Uterus (tissue), 4 donors: ENCODE measurements around the gene CDADC1. TPM values are rescaled to one million over a fixed set of nuclear protein-coding genes. Genes with fewer than 3 reads are reported as not detected.
A peak's percentile ranks its signal among the peaks of the same experiment; 100 is the strongest.

ENCODE experiments used
- DNase-seq, 2 donors: peaks; one replicate each; pipeline ENCODE4 v3.0.0-alpha.2; 2019 to 2020
- H3K27ac ChIP-seq, 2 donors: fragments of 200-600 bp; sonication (generic); 1 replicate in 1 of 2; 2 replicates in 1 of 2; pipeline ENCODE4 v1.5.1; 2016 to 2018
- H3K27me3 ChIP-seq, 2 donors: fragments of 200-600 bp; sonication (generic); one replicate each; pipeline ENCODE4 v1.5.1; 2018 to 2019; ENCODE audit warnings: control low read depth in 1 of 2
- H3K36me3 ChIP-seq, 2 donors: fragments of 200-600 bp; sonication (generic); one replicate each; pipeline ENCODE4 v1.5.1; 2019; ENCODE audit warnings: control low read depth in 1 of 2
- H3K4me1 ChIP-seq, 2 donors: fragments of 200-600 bp; sonication (generic); one replicate each; pipeline ENCODE4 v1.5.1; 2018 to 2019; ENCODE audit warnings: control low read depth in 1 of 2
- H3K4me3 ChIP-seq, 2 donors: fragments of 200-600 bp; sonication (generic); 1 replicate in 1 of 2; 2 replicates in 1 of 2; pipeline ENCODE4 v1.5.1; 2018 to 2019; ENCODE audit warnings: mild to moderate bottlenecking in 1 of 2
- H3K9me3 ChIP-seq, 2 donors: fragments of 200-600 bp; sonication (generic); one replicate each; pipeline ENCODE4 v1.5.1; 2019; ENCODE audit warnings: control low read depth in 1 of 2
- POLR2A ChIP-seq, 2 donors: fragments of 450-650 bp; IDR thresholded peaks; one replicate each; pipeline ENCODE4 v1.6.1; 2016; ENCODE audit warnings: antibody characterized with exemption in 2 of 2, mild to moderate bottlenecking in 1 of 2, moderate library complexity in 1 of 2
- intact Hi-C: fragments of 100-400 bp; cut with DNase I; formaldehyde crosslinking; loops from one replicate; pipeline ENCODE4 v1.15.1; 2023; ENCODE audit warnings: low total_unique reads
- total RNA-seq, 4 donors: library from RNA; depleted of rRNA in 3 of 4; stranded (reverse); fragments of >200 nt in 3 of 4; gene quantifications; one replicate each; pipeline versions ENCODE4 v1.1.0 to v1.2.4, GENCODE V29; 2014 to 2023
- TF ChIP-seq, protein P1 (sequence below), 4 experiments: fragments of 200-600 bp in 2 of 4; fragments of 450-650 bp in 2 of 4; sonication (generic) in 2 of 4; IDR thresholded peaks; one replicate each; pipeline ENCODE4 v1.5.1; 2016 to 2019; ENCODE audit warnings: antibody characterized with exemption in 4 of 4, mild to moderate bottlenecking in 2 of 4, moderate library complexity in 1 of 4
- donor health status: DM: yes; HTN: yes; CAD: no.

Gene CDADC1
- total RNA-seq = 10 to 100 TPM in 2 of 4 donors, 1 to 10 TPM in 2; 1.8 to 76.5 (median 10.9) TPM

DNA sequence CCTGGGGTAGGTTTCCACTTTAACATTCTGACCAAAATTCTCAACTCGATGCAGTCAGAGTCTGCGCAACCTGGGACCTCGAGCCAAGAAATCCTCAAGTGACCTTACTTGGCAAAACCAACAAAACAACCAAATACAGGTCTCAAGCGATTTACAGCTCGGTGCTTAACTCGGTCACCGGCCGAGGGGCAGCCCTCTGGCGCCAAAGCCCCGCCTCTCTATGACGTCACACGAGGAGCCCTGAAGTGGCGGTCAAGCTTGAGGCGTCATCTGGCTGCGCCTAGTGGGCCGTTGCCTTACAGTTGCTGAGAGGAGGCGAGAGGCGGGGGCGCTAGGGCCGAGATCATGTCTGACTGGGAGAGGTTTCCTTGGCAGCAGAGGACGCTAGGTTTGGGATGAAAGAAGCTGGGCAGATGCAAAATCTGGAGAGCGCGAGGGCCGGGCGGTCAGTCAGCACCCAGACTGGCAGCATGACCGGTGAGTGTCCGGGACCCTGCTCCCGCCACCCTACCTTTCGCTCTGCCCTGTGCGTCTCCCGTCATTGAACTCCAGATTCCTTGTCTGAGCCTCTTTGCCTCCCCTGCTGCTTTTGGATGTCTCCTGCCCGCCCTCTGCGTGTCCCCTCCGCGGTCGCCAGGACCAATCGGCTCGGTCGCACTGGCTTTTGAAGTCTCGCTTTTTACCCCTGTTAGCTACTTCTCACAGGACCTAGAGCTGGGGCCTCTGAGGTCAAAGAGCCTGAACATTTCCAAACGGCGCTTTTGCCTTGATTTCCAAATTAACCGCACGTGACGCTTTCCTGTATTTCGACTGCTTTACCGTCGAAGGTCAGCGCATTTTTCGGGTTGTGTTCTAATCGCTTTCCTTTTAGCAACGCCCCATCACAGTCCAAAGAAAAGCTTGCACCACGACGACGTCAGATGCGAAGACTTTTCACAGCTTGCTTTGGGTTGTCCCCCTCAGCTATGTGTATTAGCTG, at the start of gene CDADC1:
Gene CDADC1 (plus strand): TSS at position 283 of the 979 bp plus-strand sequence. CDS start 113 bp downstream, at position 396.
- H3K4me1 ChIP-seq = peaks cover 0 to 9% of the 10 kb centered on the region in 2 donors
- DNase-seq = peak; percentile 98

DNA sequence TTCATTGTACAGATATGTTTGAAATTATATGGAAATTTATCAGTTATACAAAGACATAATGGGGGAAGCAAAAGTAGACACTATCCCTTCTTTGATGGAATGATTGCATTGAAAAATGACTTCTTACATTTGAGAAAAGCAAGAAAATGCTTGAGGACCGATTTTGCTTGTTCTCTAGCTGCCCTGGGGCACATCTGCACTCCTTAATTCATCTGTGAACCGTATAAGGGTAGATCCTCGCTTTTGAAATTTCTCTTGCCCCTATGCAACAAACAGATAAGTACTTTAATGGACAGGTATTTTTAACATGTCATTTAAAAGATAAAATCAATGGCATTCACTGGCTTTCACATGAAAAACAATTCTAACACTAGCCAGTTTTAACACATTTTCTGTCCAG, 41.1 kb upstream of the CDADC1 start:
- DNase-seq = no peak
- H3K9me3 ChIP-seq = no peaks in the 10 kb centered on the region
- H3K36me3 ChIP-seq = no peaks in the 10 kb centered on the region
- no peak for TF ChIP-seq POLR2A (IDR thresholded peaks at IDR 0.05)
- TF ChIP-seq, protein P1, sequence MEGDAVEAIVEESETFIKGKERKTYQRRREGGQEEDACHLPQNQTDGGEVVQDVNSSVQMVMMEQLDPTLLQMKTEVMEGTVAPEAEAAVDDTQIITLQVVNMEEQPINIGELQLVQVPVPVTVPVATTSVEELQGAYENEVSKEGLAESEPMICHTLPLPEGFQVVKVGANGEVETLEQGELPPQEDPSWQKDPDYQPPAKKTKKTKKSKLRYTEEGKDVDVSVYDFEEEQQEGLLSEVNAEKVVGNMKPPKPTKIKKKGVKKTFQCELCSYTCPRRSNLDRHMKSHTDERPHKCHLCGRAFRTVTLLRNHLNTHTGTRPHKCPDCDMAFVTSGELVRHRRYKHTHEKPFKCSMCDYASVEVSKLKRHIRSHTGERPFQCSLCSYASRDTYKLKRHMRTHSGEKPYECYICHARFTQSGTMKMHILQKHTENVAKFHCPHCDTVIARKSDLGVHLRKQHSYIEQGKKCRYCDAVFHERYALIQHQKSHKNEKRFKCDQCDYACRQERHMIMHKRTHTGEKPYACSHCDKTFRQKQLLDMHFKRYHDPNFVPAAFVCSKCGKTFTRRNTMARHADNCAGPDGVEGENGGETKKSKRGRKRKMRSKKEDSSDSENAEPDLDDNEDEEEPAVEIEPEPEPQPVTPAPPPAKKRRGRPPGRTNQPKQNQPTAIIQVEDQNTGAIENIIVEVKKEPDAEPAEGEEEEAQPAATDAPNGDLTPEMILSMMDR (IDR thresholded peaks at IDR 0.05) = no peak
- no peak overlapping the region for H3K4me3 ChIP-seq
- H3K4me1 ChIP-seq = no peaks in the 10 kb centered on the region
- no peaks in the 10 kb centered on the region for H3K27me3 ChIP-seq
- intact Hi-C loops = no loop called here
- H3K27ac ChIP-seq = no peak overlapping the region

More for the DNA sequence above, at the start of gene CDADC1:
- H3K27me3 ChIP-seq = no peaks in the 10 kb centered on the region
- intact Hi-C loops = no loop called here
- H3K36me3 ChIP-seq = no peaks in the 10 kb centered on the region
- peak within 1 kb of the TSS; percentile 92 to 94 for H3K27ac ChIP-seq
- H3K9me3 ChIP-seq = no peaks in the 10 kb centered on the region
- peak within 1 kb of the TSS; percentile 72 to 98 for H3K4me3 ChIP-seq
- TF ChIP-seq, protein P1 (IDR thresholded peaks at IDR 0.05) = peak in 3 of 4 experiments; percentile 14 to 31 (median 29)
- TF ChIP-seq POLR2A (IDR thresholded peaks at IDR 0.05) = peak; percentile 85 to 87

DNA sequence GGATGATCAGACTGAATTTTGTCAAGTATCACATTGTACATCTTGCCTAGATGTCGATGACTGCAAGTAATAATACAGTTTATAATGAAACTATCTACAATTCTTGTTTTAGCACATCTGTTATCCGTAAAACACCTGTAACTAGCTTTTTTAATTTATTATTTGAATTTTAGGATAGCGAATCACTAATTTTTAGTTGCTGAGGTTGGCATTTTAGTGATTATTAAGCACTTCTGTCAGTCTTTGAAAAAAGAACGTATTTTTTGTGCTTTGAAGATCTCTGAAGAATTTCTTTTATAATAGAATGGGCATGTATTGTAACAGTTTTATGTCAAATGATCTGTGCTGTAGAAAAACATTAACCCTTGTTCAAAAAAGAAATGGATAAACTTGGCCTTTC, 39.1 kb upstream of the CDADC1 start:
- no peak overlapping the region for H3K4me3 ChIP-seq
- TF ChIP-seq, protein P1 (IDR thresholded peaks at IDR 0.05) = no peak
- TF ChIP-seq POLR2A (IDR thresholded peaks at IDR 0.05) = no peak
- no peak for DNase-seq
- H3K9me3 ChIP-seq = no peaks in the 10 kb centered on the region
- no peaks in the 10 kb centered on the region for H3K4me1 ChIP-seq
- H3K27ac ChIP-seq = no peak overlapping the region
- no peaks in the 10 kb centered on the region for H3K36me3 ChIP-seq
- H3K27me3 ChIP-seq = no peaks in the 10 kb centered on the region
- intact Hi-C loops = no loop called here

DNA sequence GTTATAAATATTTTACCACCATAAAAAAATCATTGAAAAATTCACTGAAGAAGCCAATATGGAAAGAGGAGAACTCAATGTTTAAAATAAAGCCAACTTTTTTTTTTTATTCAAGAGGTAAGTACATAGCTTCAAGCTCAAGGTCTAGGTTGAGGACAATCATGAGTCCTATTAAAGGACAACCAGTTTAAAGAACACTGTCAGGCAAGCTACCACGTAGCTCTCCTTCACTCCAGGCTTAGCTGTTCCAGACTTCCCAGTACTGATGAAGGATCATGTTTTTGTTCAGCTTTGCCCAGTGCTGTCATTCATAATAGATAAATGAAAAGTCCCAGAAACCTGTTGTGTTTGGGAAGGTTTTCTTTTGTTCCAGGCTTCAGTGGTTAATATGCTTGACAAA, 37.6 kb upstream of the CDADC1 start:
- no peak for DNase-seq
- intact Hi-C loops = no loop called here
- H3K27ac ChIP-seq = no peak overlapping the region
- H3K9me3 ChIP-seq = no peaks in the 10 kb centered on the region
- TF ChIP-seq POLR2A (IDR thresholded peaks at IDR 0.05) = no peak
- TF ChIP-seq, protein P1 (IDR thresholded peaks at IDR 0.05) = no peak
- H3K4me3 ChIP-seq = no peak overlapping the region
- no peaks in the 10 kb centered on the region for H3K27me3 ChIP-seq
- H3K4me1 ChIP-seq = no peaks in the 10 kb centered on the region
- no peaks in the 10 kb centered on the region for H3K36me3 ChIP-seq

DNA sequence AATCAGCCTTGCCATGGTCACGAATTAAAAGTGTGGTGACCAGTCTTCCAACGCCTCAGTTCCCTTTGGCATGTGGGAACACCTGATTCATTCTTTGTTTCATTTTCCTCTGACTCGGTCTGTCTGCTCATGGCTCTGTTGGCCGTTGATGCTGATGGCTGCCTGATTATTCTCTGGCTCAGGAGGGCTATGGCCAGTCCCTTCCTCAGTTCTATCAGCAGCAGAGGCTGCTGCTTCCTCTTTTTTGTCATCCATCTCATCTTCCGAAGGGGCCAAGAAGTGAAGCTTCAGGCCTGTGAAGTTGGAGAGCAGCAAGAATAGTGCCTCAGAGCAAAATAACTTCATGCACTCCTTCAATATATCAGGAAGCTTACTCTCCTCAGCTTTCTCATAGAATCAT, 37.1 kb upstream of the CDADC1 start:
- Histone ChIP-seq H3K9me3 (no peaks in the 10 kb centered on the region), H3K4me1 (no peaks in the 10 kb centered on the region), H3K36me3 (no peaks in the 10 kb centered on the region), H3K27me3 (no peaks in the 10 kb centered on the region), H3K27ac (no peak overlapping the region), H3K4me3 (no peak overlapping the region)
- intact Hi-C loops = no loop called here
- TF ChIP-seq, protein P1 (IDR thresholded peaks at IDR 0.05) = no peak
- no peak for TF ChIP-seq POLR2A (IDR thresholded peaks at IDR 0.05)
- DNase-seq = no peak
